ENCODE results near the gene ETV3. TPM values are rescaled to one million over a fixed set of nuclear protein-coding genes. Genes with fewer than 3 reads are reported as not detected.

The ETV3 gene
- total and polyA plus RNA-seq, 2 of the 13 experiments (the other 11 are each of a cell fraction or from before 2014, with no cell fraction given): 4.2 to 5.8 TPM

DNA sequence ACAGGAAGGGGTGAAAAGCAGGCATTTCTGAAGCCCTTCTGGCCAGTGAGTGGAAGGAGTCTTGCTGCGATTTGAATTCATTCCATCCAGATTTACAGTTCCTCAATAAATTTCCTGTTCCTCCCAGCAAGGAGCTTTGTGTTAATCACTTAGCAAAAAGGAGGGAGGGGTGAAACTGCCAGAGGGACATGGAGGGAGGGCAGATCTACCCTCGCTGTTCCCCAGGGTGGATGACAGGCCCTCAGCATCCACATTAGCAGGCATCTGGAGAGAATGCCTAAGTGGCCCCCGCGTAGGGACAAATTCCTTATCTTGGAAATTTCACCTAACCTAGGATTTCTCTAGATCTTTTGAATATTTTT is 1.2 kb downstream of the ETV3 start:
- ChIA-PET POLR2A (no interaction called here), CTCF (ENCODE audit: low intra/inter-chr PET ratio, low total read pairs) (no interaction called here)
- in situ Hi-C loops (cut with HindIII; ENCODE audit: extremely low pct_ligation_motif_present, low pct_unique_long_range_greater_than_20kb): no loop called here
- WGBS (ENCODE audit: low lambda C conversion rate): 9% methylated on average over 4 of the region's 4 CpGs
- peak overlapping the region; percentile 91 to 99 (median 97) for H3K4me3 ChIP-seq (replicated peaks in 1 of 3; ENCODE audit: insufficient read depth in 1 of 3, low read depth in 2 of 3, low read length in 3 of 3)
- H3K27ac ChIP-seq (ENCODE audit: extremely low read length, insufficient read depth, low read length): no peak overlapping the region
- H3K9ac ChIP-seq (ENCODE audit: insufficient read depth, low read depth, low read length): peak overlapping the region; percentile 89
- peaks cover 9% of the 10 kb centered on the region; the same call in 1 of the 2 replicates for H4K20me1 ChIP-seq (ENCODE audit: insufficient read depth, low read length)
- peaks cover 33% of the 10 kb centered on the region for H3K4me1 ChIP-seq (ENCODE audit: insufficient read depth, low read length)
- FAIRE-seq: no peak
- H3K36me3 ChIP-seq (replicated peaks in 1 of 2; ENCODE audit: control insufficient read depth in 1 of 2, insufficient read depth in 2 of 2, low read length in 2 of 2): peaks cover 14 to 40% of the 10 kb centered on the region in 2 experiments
- H3K4me2 ChIP-seq (ENCODE audit: low read depth, low read length): peak overlapping the region; percentile 89
- no peak for TF ChIP-seq ESRRA (CRISPR knock-in tag; IDR thresholded peaks at IDR 0.05; ENCODE audit: low read depth)
- TF ChIP-seq RBFOX2 (IDR thresholded peaks at IDR 0.05; ENCODE audit: low read depth, low read length): no peak
- no peak for TF ChIP-seq ZNF468 (CRISPR knock-in tag; IDR thresholded peaks at IDR 0.05)
- intact Hi-C loops (cut with micrococcal nuclease; ENCODE audit: unreplicated experiment): loop anchor here (5.0 kb wide), 1 partner anchor 45 kb away; no protein-coding TSS in a partner anchor
- BruUV-seq (replicated peaks): no TSS peak
- H3K79me2 ChIP-seq (ENCODE audit: insufficient read depth, low read length): peaks cover 21% of the 10 kb centered on the region
- no peak for ATAC-seq
- H3K9me3 ChIP-seq (ENCODE audit: low read length): no peaks in the 10 kb centered on the region
- H3K27me3 ChIP-seq (ENCODE audit: control insufficient read depth in 1 of 2, insufficient read depth in 2 of 2, low read length in 2 of 2): no peaks in the 10 kb centered on the region; a peak in 1 of 5 replicates
- no peak overlapping the region for H2AFZ ChIP-seq (ENCODE audit: low read length)
- no peak for DNase-seq (ENCODE audit: low spot score)

DNA sequence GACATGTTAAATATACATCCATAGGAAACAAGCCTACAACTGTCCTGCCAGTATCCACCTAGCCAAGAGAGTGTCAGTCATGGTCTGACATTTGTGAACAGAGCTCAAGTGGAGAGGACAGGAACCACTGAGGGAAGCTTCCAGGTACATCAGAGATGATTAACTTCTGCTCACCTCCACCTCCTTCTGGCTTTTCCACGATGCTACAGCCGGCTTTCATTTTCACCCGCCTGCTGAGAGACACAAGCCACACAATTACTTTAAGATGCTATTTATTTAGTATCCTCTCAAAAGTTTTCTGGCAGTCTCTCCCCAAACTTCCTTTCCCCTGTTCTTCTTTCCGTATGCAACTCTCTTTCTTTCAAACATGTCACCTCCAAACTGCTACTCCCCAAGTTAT is 2.1 kb downstream of the ETV3 start:
- FAIRE-seq (peak; percentile 70), ATAC-seq (no peak), DNase-seq (ENCODE audit: low spot score) (peak; percentile 22)
- 37% methylated on average over 4 of the region's 4 CpGs for WGBS (ENCODE audit: low lambda C conversion rate)
- CTCF ChIA-PET (ENCODE audit: low intra/inter-chr PET ratio, low total read pairs): no interaction called here
- Histone ChIP-seq H4K20me1 (ENCODE audit: insufficient read depth, low read length) (peaks cover 9% of the 10 kb centered on the region; the same call in 1 of the 2 replicates), H3K4me2 (ENCODE audit: low read depth, low read length) (peak overlapping the region; percentile 89; the same call in 1 of the 2 replicates), H3K4me1 (ENCODE audit: insufficient read depth, low read length) (peaks cover 33% of the 10 kb centered on the region), H3K9me3 (ENCODE audit: low read length) (no peaks in the 10 kb centered on the region), H3K27ac (ENCODE audit: extremely low read length, insufficient read depth, low read length) (peak overlapping the region; percentile 6), H3K36me3 (replicated peaks in 1 of 2; ENCODE audit: control insufficient read depth in 1 of 2, insufficient read depth in 2 of 2, low read length in 2 of 2) (peaks cover 16 to 49% of the 10 kb centered on the region in 2 experiments), H3K79me2 (ENCODE audit: insufficient read depth, low read length) (peaks cover 21% of the 10 kb centered on the region), H3K4me3 (replicated peaks in 1 of 3; ENCODE audit: insufficient read depth in 1 of 3, low read depth in 2 of 3, low read length in 3 of 3) (peak overlapping the region in 1 of 3 experiments; percentile 91; a peak in 2 of 6 replicates), H2AFZ (ENCODE audit: low read length) (no peak overlapping the region), H3K27me3 (ENCODE audit: control insufficient read depth in 1 of 2, insufficient read depth in 2 of 2, low read length in 2 of 2) (no peaks in the 10 kb centered on the region; a peak in 1 of 5 replicates), H3K9ac (ENCODE audit: insufficient read depth, low read depth, low read length) (peak overlapping the region; percentile 89; the same call in 1 of the 2 replicates)
- in situ Hi-C loops (cut with HindIII; ENCODE audit: extremely low pct_ligation_motif_present, low pct_unique_long_range_greater_than_20kb): no loop called here
- POLR2A ChIA-PET: no interaction called here
- TF ChIP-seq ZNF747 (CRISPR knock-in tag; IDR thresholded peaks at IDR 0.05; ENCODE audit: borderline replicate concordance) (no peak), ZNF607 (CRISPR knock-in tag; IDR thresholded peaks at IDR 0.05; ENCODE audit: borderline replicate concordance) (no peak), SMC3 (IDR thresholded peaks at IDR 0.05; ENCODE audit: low read length) (0 out of 2 replicates have a peak, but pooled peaks have one; percentile 28), GTF3A (CRISPR knock-in tag; conservative IDR thresholded peaks at IDR 0.05) (no peak), SMARCC2 (IDR thresholded peaks at IDR 0.05) (no peak)
- TF ChIP-seq, protein P1, sequence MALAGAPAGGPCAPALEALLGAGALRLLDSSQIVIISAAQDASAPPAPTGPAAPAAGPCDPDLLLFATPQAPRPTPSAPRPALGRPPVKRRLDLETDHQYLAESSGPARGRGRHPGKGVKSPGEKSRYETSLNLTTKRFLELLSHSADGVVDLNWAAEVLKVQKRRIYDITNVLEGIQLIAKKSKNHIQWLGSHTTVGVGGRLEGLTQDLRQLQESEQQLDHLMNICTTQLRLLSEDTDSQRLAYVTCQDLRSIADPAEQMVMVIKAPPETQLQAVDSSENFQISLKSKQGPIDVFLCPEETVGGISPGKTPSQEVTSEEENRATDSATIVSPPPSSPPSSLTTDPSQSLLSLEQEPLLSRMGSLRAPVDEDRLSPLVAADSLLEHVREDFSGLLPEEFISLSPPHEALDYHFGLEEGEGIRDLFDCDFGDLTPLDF (CRISPR knock-in tag; IDR thresholded peaks at IDR 0.05): no peak
- TF ChIP-seq, protein P2, sequence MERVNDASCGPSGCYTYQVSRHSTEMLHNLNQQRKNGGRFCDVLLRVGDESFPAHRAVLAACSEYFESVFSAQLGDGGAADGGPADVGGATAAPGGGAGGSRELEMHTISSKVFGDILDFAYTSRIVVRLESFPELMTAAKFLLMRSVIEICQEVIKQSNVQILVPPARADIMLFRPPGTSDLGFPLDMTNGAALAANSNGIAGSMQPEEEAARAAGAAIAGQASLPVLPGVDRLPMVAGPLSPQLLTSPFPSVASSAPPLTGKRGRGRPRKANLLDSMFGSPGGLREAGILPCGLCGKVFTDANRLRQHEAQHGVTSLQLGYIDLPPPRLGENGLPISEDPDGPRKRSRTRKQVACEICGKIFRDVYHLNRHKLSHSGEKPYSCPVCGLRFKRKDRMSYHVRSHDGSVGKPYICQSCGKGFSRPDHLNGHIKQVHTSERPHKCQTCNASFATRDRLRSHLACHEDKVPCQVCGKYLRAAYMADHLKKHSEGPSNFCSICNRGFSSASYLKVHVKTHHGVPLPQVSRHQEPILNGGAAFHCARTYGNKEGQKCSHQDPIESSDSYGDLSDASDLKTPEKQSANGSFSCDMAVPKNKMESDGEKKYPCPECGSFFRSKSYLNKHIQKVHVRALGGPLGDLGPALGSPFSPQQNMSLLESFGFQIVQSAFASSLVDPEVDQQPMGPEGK (CRISPR knock-in tag; IDR thresholded peaks at IDR 0.05): no peak
- TF ChIP-seq, protein P3, sequence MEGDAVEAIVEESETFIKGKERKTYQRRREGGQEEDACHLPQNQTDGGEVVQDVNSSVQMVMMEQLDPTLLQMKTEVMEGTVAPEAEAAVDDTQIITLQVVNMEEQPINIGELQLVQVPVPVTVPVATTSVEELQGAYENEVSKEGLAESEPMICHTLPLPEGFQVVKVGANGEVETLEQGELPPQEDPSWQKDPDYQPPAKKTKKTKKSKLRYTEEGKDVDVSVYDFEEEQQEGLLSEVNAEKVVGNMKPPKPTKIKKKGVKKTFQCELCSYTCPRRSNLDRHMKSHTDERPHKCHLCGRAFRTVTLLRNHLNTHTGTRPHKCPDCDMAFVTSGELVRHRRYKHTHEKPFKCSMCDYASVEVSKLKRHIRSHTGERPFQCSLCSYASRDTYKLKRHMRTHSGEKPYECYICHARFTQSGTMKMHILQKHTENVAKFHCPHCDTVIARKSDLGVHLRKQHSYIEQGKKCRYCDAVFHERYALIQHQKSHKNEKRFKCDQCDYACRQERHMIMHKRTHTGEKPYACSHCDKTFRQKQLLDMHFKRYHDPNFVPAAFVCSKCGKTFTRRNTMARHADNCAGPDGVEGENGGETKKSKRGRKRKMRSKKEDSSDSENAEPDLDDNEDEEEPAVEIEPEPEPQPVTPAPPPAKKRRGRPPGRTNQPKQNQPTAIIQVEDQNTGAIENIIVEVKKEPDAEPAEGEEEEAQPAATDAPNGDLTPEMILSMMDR (CRISPR knock-in tag; IDR thresholded peaks at IDR 0.05): 0 out of 2 replicates have a peak, but pooled peaks have one; percentile 15
- BruUV-seq (replicated peaks): no TSS peak
- intact Hi-C loops (cut with micrococcal nuclease; ENCODE audit: unreplicated experiment): loop anchor here (5.0 kb wide), 1 partner anchor 44 kb away; no protein-coding TSS in a partner anchor
